Transverse colon (tissue), 4 donors: ENCODE results near the gene RGS6. TPM values are rescaled to one million over a fixed set of nuclear protein-coding genes. Genes with fewer than 3 reads are reported as not detected.

ENCODE experiments used
- DNase-seq: peaks from one replicate; pipeline ENCODE4 v3.0.0-alpha.2; 2019
- H3K27ac ChIP-seq, 4 donors: fragments of 200-600 bp; sonication (generic); 2 replicates each; pipeline ENCODE4 v1.5.1; 2016 to 2018; ENCODE audit warnings: inconsistent platforms in 4 of 4
- H3K27me3 ChIP-seq: fragments of 200-600 bp; sonication (generic); 2 replicates; pipeline ENCODE4 v1.5.1; 2017; ENCODE audit warnings: inconsistent platforms
- H3K36me3 ChIP-seq, 4 donors: fragments of 200-600 bp; sonication (generic); 2 replicates each; pipeline ENCODE4 v1.5.1; 2017 to 2019; ENCODE audit warnings: inconsistent platforms in 4 of 4
- H3K4me1 ChIP-seq, 4 donors: fragments of 200-600 bp; sonication (generic); 2 replicates each; pipeline ENCODE4 v1.5.1; 2017 to 2020; ENCODE audit warnings: inconsistent platforms in 4 of 4
- H3K4me3 ChIP-seq, 4 donors: fragments of 200-600 bp; sonication (generic); 1 replicate in 1 of 4; 2 replicates in 3 of 4; pipeline versions ENCODE4 v1.5.1 to v1.6.1; 2017 to 2019; ENCODE audit warnings: inconsistent platforms in 4 of 4
- H3K9me3 ChIP-seq, 2 donors: fragments of 200-600 bp; sonication (generic); 2 replicates each; pipeline ENCODE4 v1.5.1; 2017 to 2019; ENCODE audit warnings: inconsistent platforms in 2 of 2
- EP300 ChIP-seq: sonication (generic); formaldehyde crosslinking; IDR thresholded peaks from one replicate; pipeline ENCODE4 v1.6.1; 2017; ENCODE audit warnings: antibody characterized with exemption, low read depth
- POLR2A ChIP-seq: fragments of 450-650 bp; IDR thresholded peaks from one replicate; pipeline ENCODE4 v1.6.1; 2016; ENCODE audit warnings: antibody characterized with exemption, mild to moderate bottlenecking, moderate library complexity
- POLR2AphosphoS5 ChIP-seq, 3 donors: sonication (generic); formaldehyde crosslinking; IDR thresholded peaks; one replicate each; pipeline ENCODE4 v1.6.1; 2016; ENCODE audit warnings: antibody characterized with exemption in 3 of 3
- WGBS, 2 donors: methylation state at CpG; one replicate each; pipeline ENCODE4 v1.1.5; 2018; ENCODE audit warnings: low coverage in 1 of 2; 5-methylcytosine and 5-hydroxymethylcytosine counted together
- in situ Hi-C, 4 donors: fragments of 200-750 bp; cut with MboI; loops; one replicate each; pipeline versions ENCODE4 v1.15.0 to v1.15.1; 2017; ENCODE audit warnings: low sequenced_read_pairs in 3 of 4, low pct_ligation_motif_present in 1 of 4, low pct_unique_long_range_greater_than_20kb in 1 of 4
- intact Hi-C: fragments of 100-400 bp; cut with DNase I; formaldehyde crosslinking; loops from one replicate; pipeline ENCODE4 v1.15.1; 2023; ENCODE audit warnings: low total_unique reads
- total RNA-seq, 4 donors: library from RNA; depleted of rRNA; stranded (reverse); fragments of >200 nt; gene quantifications; one replicate each; pipeline ENCODE4 v1.1.0, GENCODE V29; 2016
- TF ChIP-seq, protein P1 (sequence below), 5 experiments: fragments of 200-600 bp in 3 of 5; fragments of 450-650 bp in 2 of 5; sonication (generic) in 3 of 5; IDR thresholded peaks; 1 replicate in 2 of 5; 2 replicates in 3 of 5; pipeline ENCODE4 v1.5.1; 2016 to 2017; ENCODE audit warnings: antibody characterized with exemption in 5 of 5, inconsistent platforms in 3 of 5, mild to moderate bottlenecking in 2 of 5, moderate library complexity in 1 of 5

The RGS6 gene
- total RNA-seq, 4 donors from 2014 or later, result 0.41 to 0.48 TPM; not detected in 2

DNA sequence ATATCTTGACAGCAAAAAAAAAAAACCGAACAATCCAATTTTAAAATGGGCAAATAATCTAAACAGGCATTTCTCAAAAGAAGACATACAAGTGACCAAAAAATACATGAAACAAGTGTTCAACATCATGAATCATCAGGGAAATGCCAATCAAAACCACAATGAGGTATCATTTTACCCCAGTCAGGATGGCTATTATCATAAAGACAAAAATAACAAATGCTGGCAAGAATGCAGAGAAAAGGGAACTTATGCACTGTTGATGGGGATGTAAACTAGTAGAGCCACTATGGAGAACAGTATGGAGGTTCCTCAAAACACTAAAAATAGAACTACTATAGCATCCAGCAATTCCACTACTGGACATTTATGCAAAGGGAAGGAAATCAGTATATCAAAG, 448.2 kb downstream of the RGS6 start:
- in situ Hi-C loops (no loop called here), intact Hi-C loops (no loop called here)

DNA sequence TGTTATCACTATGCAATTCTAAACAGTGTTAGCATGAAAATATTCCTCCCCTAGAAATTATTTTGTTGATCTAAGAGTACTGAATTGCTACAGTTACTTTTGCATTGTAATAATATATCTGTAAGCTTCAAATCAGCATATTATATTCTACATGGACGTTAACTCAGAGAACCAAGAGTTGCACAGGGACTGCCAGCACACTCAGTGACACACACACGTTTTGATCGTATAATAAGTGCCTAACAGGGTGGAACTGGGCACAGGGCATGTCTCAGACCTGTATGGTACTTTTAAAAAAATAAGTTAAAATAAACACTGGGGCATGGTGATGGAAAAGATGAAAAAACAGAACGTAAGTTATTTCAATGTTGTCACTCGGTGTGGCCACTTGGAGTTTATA, 451.6 kb downstream of the RGS6 start:
- H3K27me3 ChIP-seq, result no peaks in the 10 kb centered on the region
- no peaks in the 10 kb centered on the region for H3K4me1 ChIP-seq
- WGBS, 2 donors, result 27 to 28% methylated on average over 5 of the region's 5 CpGs
- no peak overlapping the region for H3K27ac ChIP-seq
- in situ Hi-C loops (no loop called here), intact Hi-C loops (no loop called here)
- DNase-seq, result no peak
- H3K4me3 ChIP-seq, result no peak overlapping the region
- peaks cover 0 to 3% of the 10 kb centered on the region in 2 donors for H3K9me3 ChIP-seq
- H3K36me3 ChIP-seq, result no peaks in the 10 kb centered on the region
- no peak for TF ChIP-seq EP300
- TF ChIP-seq POLR2A, result no peak
- TF ChIP-seq, protein P1, sequence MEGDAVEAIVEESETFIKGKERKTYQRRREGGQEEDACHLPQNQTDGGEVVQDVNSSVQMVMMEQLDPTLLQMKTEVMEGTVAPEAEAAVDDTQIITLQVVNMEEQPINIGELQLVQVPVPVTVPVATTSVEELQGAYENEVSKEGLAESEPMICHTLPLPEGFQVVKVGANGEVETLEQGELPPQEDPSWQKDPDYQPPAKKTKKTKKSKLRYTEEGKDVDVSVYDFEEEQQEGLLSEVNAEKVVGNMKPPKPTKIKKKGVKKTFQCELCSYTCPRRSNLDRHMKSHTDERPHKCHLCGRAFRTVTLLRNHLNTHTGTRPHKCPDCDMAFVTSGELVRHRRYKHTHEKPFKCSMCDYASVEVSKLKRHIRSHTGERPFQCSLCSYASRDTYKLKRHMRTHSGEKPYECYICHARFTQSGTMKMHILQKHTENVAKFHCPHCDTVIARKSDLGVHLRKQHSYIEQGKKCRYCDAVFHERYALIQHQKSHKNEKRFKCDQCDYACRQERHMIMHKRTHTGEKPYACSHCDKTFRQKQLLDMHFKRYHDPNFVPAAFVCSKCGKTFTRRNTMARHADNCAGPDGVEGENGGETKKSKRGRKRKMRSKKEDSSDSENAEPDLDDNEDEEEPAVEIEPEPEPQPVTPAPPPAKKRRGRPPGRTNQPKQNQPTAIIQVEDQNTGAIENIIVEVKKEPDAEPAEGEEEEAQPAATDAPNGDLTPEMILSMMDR (IDR thresholded peaks at IDR 0.05), result no peak
- TF ChIP-seq POLR2AphosphoS5 (IDR thresholded peaks at IDR 0.05), result no peak

More for the DNA sequence above, 448.2 kb downstream of the RGS6 start:
- H3K27ac ChIP-seq, result no peak overlapping the region
- TF ChIP-seq POLR2AphosphoS5 (IDR thresholded peaks at IDR 0.05) (no peak), POLR2A (no peak), EP300 (no peak)
- TF ChIP-seq, protein P1 (IDR thresholded peaks at IDR 0.05), result no peak
- no peaks in the 10 kb centered on the region for H3K4me1 ChIP-seq
- H3K36me3 ChIP-seq, result no peaks in the 10 kb centered on the region
- DNase-seq, result no peak
- H3K4me3 ChIP-seq, result no peak overlapping the region
- 86 to 100% methylated on average over 1 of the region's 1 CpG for WGBS, 2 donors
- H3K27me3 ChIP-seq, result no peaks in the 10 kb centered on the region
- H3K9me3 ChIP-seq, result peaks cover 0 to 3% of the 10 kb centered on the region in 2 donors

DNA sequence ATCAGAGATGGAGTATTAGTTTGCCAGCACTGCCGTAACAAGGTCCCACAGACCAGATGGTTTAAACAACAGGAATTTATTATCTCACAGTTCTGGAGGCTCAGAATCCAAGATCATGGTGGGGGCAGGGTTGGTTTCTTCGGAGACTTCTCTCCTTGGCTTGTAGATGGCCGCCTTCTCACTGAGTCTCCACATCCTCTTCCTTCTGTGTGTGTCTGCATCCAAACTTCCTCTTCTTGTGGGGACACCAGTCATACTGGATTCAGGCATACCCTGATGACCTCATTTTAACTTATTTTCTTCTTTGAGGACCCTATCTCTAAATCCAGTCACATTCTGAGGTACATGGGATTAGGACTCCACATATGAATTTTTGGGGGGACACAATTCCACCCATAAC, 455.5 kb downstream of the RGS6 start:
- TF ChIP-seq POLR2AphosphoS5 (IDR thresholded peaks at IDR 0.05) (no peak), EP300 (no peak), POLR2A (no peak)
- TF ChIP-seq, protein P1 (IDR thresholded peaks at IDR 0.05), result no peak
- H3K4me3 ChIP-seq, result no peak overlapping the region
- H3K36me3 ChIP-seq, result no peaks in the 10 kb centered on the region
- DNase-seq, result no peak
- in situ Hi-C loops (no loop called here), intact Hi-C loops (no loop called here)
- H3K4me1 ChIP-seq, result no peaks in the 10 kb centered on the region
- whole genome bisulfite sequencing, 2 donors, result 68 to 81% methylated on average over 2 to 3 of the region's 3 CpGs
- H3K27ac ChIP-seq, result no peak overlapping the region
- no peaks in the 10 kb centered on the region for H3K27me3 ChIP-seq
- no peaks in the 10 kb centered on the region for H3K9me3 ChIP-seq

DNA sequence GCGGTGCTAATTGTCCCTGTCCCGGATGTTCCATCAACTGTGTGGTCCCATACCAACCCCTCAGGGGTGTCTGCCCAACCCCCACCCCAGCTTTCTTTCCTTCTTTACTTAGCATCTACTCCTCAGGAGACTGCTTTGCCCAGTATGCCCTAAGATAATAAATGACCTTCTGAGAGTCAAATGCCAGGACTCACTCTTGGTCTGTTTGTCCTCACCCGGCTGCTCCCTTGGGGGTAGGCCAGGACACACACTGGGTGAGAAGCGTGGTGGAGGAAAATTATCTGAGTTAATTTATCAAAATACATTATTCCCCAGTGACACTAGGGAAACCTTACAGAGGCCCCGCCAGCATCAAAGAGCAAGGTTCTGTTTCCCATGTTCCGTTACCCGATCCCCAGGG, 457.0 kb downstream of the RGS6 start:
- WGBS, 2 donors, result 85% methylated on average over 7 of the region's 7 CpGs; no CpG with 5 or more reads in 1 of the 2 donors
- no peak for TF ChIP-seq POLR2A
- TF ChIP-seq POLR2AphosphoS5 (IDR thresholded peaks at IDR 0.05), result no peak
- no peak for TF ChIP-seq EP300
- TF ChIP-seq, protein P1 (IDR thresholded peaks at IDR 0.05), result no peak
- Histone ChIP-seq H3K4me3 (no peak overlapping the region), H3K27me3 (no peaks in the 10 kb centered on the region), H3K4me1 (no peaks in the 10 kb centered on the region), H3K36me3 (no peaks in the 10 kb centered on the region), H3K9me3 (no peaks in the 10 kb centered on the region), H3K27ac (no peak overlapping the region)
- no peak for DNase-seq
- intact Hi-C loops, result no loop called here
- in situ Hi-C loops, result no loop called here
